ENCODE results near the gene ATP10A.

ATP10A gene

DNA sequence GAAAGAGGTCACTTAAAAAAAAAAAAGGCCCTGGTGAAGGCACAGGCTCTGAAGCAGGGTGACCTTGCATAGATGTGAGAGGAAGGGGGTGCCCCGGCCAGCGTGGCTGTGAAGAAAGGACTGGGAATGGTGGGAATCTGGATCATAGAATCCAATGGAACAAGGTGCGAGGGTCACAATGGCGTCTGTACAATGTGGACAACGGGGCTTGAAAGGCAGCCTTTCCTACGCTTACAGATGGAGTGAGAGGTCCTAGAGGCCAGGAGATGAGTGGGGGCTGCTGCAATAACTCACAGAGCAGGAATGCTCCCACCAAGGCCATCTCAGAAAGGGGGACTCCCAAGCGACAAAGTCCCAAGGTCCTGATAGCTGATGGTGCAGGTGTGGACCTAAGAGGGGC lies 162.2 kb downstream of the ATP10A start:
- Histone ChIP-seq H3K4me1 (ENCODE audit: control insufficient read depth, insufficient read depth, low read length) (no peaks in the 10 kb centered on the region), H3K36me3 (ENCODE audit: control insufficient read depth, insufficient read depth, low read length) (no peaks in the 10 kb centered on the region), H3K9ac (ENCODE audit: low read length) (no peak overlapping the region), H3K4me3 (ENCODE audit: low read length) (no peak overlapping the region), H3K9me3 (ENCODE audit: control insufficient read depth, low read length) (no peaks in the 10 kb centered on the region), H3K27me3 (ENCODE audit: control insufficient read depth, insufficient read depth, low read length) (no peaks in the 10 kb centered on the region)

- H3K36me3 ChIP-seq (ENCODE audit: control insufficient read depth, insufficient read depth, low read length) = no peaks in the 10 kb centered on the region
- no peaks in the 10 kb centered on the region for H3K9me3 ChIP-seq (ENCODE audit: control insufficient read depth, low read length)
- H3K4me1 ChIP-seq (ENCODE audit: control insufficient read depth, insufficient read depth, low read length) = no peaks in the 10 kb centered on the region
- no peak overlapping the region for H3K9ac ChIP-seq (ENCODE audit: low read length)
- H3K27me3 ChIP-seq (ENCODE audit: control insufficient read depth, insufficient read depth, low read length) = no peaks in the 10 kb centered on the region
- H3K4me3 ChIP-seq (ENCODE audit: low read length) = no peak overlapping the region
Measured at GRCh38 chr15:25697586-25697985, 165.5 kb downstream of the ATP10A start.

GRCh38 chr15:25695875-25696760 lies 167.0 kb downstream of the ATP10A start:
- H3K9ac ChIP-seq (ENCODE audit: low read length) = no peak overlapping the region
- H3K9me3 ChIP-seq (ENCODE audit: control insufficient read depth, low read length) = no peaks in the 10 kb centered on the region
- no peak overlapping the region for H3K4me3 ChIP-seq (ENCODE audit: low read length)
- H3K27me3 ChIP-seq (ENCODE audit: control insufficient read depth, insufficient read depth, low read length) = no peaks in the 10 kb centered on the region
- H3K4me1 ChIP-seq (ENCODE audit: control insufficient read depth, insufficient read depth, low read length) = no peaks in the 10 kb centered on the region
- H3K36me3 ChIP-seq (ENCODE audit: control insufficient read depth, insufficient read depth, low read length) = no peaks in the 10 kb centered on the region

- H3K27me3 ChIP-seq (ENCODE audit: control insufficient read depth, insufficient read depth, low read length) = no peaks in the 10 kb centered on the region
- H3K4me3 ChIP-seq (ENCODE audit: low read length) = no peak overlapping the region
- no peaks in the 10 kb centered on the region for H3K36me3 ChIP-seq (ENCODE audit: control insufficient read depth, insufficient read depth, low read length)
- H3K9me3 ChIP-seq (ENCODE audit: control insufficient read depth, low read length) = no peaks in the 10 kb centered on the region
- H3K9ac ChIP-seq (ENCODE audit: low read length) = no peak overlapping the region
- H3K4me1 ChIP-seq (ENCODE audit: control insufficient read depth, insufficient read depth, low read length) = no peaks in the 10 kb centered on the region
Measured at GRCh38 chr15:25694823-25695312, 168.3 kb downstream of the ATP10A start.

DNA sequence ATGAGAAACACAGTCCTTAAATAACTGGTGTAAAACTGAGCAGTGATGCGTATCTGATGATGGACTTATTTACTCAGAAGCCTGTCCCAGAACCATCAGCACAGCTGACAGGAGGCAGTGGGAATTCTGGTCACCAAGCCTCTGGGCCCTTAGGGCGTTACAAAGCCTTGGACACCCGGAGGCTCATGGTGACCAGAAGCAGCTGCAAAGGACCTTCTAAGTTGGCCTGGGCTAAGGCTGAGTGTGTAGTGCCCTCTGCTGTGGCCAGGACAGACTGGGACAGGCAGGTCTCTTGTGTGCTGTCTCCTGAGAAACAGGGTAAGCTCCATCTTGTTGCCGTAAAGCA lies 168.9 kb downstream of the ATP10A start:
- Histone ChIP-seq H3K36me3 (ENCODE audit: control insufficient read depth, insufficient read depth, low read length) (no peaks in the 10 kb centered on the region), H3K4me3 (ENCODE audit: low read length) (no peak overlapping the region), H3K9ac (ENCODE audit: low read length) (no peak overlapping the region), H3K27me3 (ENCODE audit: control insufficient read depth, insufficient read depth, low read length) (no peaks in the 10 kb centered on the region), H3K9me3 (ENCODE audit: control insufficient read depth, low read length) (no peaks in the 10 kb centered on the region), H3K4me1 (ENCODE audit: control insufficient read depth, insufficient read depth, low read length) (no peaks in the 10 kb centered on the region)

DNA sequence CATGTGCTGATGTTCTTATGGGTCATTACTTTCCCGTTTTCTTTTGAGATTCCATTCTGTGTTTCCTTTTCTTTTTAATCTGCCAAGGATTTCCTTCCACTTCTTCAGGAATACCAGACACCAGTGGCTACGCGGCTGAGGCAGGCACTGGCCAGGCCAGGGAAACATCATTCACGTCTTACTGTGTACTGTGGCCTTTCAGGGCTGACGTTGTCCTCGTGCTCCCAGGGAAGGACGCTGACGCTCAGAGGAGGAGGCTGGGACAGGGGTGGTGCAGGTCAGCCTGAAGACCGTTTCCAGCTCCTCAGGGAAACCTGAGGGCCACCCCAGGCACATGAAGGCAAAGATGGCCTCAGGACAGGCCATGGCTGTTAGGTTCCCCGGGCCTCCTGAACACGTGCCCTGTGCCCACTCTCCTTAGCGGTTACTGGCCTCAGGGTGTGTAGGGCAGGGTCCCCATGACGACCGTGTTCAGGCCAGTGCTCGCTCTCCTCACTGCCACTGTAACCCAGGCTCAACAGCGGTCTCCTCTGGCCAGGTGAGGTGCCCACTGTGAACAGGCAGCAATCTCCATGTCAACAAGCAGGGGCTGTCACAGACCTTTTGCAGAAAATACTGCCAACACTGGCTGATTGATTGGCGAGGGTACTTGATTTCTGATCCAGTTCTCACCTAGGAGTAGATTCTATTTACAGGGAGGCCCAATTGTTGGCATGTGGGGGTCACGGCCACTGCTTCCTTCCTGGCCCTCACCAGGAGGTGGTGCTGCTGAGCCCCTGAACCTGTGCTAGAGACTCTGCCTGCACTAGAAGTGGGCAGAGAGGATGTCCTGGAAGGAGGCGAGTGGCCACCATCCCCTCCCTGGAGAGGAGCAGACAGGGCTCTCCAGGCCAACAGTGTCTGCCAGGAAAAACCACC lies 169.5 kb downstream of the ATP10A start:
- no peak overlapping the region for H3K9ac ChIP-seq (ENCODE audit: low read length)
- no peaks in the 10 kb centered on the region for H3K9me3 ChIP-seq (ENCODE audit: control insufficient read depth, low read length)
- no peaks in the 10 kb centered on the region for H3K4me1 ChIP-seq (ENCODE audit: control insufficient read depth, insufficient read depth, low read length)
- no peak overlapping the region for H3K4me3 ChIP-seq (ENCODE audit: low read length)
- no peaks in the 10 kb centered on the region for H3K36me3 ChIP-seq (ENCODE audit: control insufficient read depth, insufficient read depth, low read length)
- H3K27me3 ChIP-seq (ENCODE audit: control insufficient read depth, insufficient read depth, low read length) = no peaks in the 10 kb centered on the region

GRCh38 chr15:25691544-25692430 lies 171.3 kb downstream of the ATP10A start:
- no peak overlapping the region for H3K9ac ChIP-seq (ENCODE audit: low read length)
- no peaks in the 10 kb centered on the region for H3K36me3 ChIP-seq (ENCODE audit: control insufficient read depth, insufficient read depth, low read length)
- H3K4me3 ChIP-seq (ENCODE audit: low read length) = no peak overlapping the region

DNA sequence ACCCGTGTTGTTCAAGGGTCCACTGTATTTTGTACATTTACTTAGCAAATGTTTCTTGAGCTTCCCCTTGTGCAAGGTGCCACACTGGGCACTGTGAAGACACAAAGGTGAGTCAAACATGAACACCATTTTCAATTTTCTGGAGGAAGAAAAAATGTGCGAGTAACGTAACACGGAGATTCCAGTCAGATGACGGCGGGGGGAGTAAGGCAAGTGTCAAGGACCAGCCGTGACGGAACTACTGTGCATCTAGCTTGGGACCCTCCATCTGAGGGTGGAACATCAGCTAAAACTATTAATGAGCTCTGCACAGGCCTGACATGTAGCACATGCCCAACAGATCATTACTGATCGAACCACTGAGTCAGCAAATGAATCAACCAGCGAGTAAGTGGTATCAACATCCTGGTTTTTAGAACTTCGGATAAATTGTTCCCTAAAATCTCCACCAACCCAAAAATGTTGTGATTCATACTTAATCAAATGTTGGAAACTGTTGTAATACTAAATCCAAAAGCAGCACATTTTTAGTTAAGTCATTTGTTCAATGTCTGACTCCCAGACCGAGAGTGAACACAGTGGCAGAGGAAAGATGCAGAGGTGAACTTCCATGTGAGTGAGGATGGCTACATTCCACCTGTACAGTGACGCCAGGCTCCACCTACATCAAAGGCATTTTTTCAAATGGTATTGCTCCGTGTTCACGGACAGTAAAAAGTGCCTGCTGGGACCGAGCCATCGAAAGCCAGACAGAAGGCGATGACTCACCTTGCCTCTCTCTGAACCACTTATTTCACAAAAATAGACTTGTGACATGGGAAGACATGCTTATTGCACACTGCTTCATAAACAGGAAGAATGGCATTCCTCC lies 172.2 kb downstream of the ATP10A start:
- no peaks in the 10 kb centered on the region for H3K36me3 ChIP-seq (ENCODE audit: control insufficient read depth, insufficient read depth, low read length)
- no peaks in the 10 kb centered on the region for H3K4me1 ChIP-seq (ENCODE audit: control insufficient read depth, insufficient read depth, low read length)
- H3K27me3 ChIP-seq (ENCODE audit: control insufficient read depth, insufficient read depth, low read length) = no peaks in the 10 kb centered on the region
- no peaks in the 10 kb centered on the region for H3K9me3 ChIP-seq (ENCODE audit: control insufficient read depth, low read length)
- no peak overlapping the region for H3K4me3 ChIP-seq (ENCODE audit: low read length)
- no peak overlapping the region for H3K9ac ChIP-seq (ENCODE audit: low read length)

More at GRCh38 chr15:25691544-25692430, 171.3 kb downstream of the ATP10A start:
- H3K9me3 ChIP-seq (ENCODE audit: control insufficient read depth, low read length) = no peaks in the 10 kb centered on the region
- no peaks in the 10 kb centered on the region for H3K27me3 ChIP-seq (ENCODE audit: control insufficient read depth, insufficient read depth, low read length)
- H3K4me1 ChIP-seq (ENCODE audit: control insufficient read depth, insufficient read depth, low read length) = no peaks in the 10 kb centered on the region

- H3K9me3 ChIP-seq (ENCODE audit: control insufficient read depth, low read length) = no peaks in the 10 kb centered on the region
- no peaks in the 10 kb centered on the region for H3K27me3 ChIP-seq (ENCODE audit: control insufficient read depth, insufficient read depth, low read length)
- no peak overlapping the region for H3K4me3 ChIP-seq (ENCODE audit: low read length)
- no peaks in the 10 kb centered on the region for H3K36me3 ChIP-seq (ENCODE audit: control insufficient read depth, insufficient read depth, low read length)
- H3K9ac ChIP-seq (ENCODE audit: low read length) = no peak overlapping the region
- peaks cover 5% of the 10 kb centered on the region for H3K4me1 ChIP-seq (ENCODE audit: control insufficient read depth, insufficient read depth, low read length)
Measured at GRCh38 chr15:25689592-25689991, 173.5 kb downstream of the ATP10A start.

DNA sequence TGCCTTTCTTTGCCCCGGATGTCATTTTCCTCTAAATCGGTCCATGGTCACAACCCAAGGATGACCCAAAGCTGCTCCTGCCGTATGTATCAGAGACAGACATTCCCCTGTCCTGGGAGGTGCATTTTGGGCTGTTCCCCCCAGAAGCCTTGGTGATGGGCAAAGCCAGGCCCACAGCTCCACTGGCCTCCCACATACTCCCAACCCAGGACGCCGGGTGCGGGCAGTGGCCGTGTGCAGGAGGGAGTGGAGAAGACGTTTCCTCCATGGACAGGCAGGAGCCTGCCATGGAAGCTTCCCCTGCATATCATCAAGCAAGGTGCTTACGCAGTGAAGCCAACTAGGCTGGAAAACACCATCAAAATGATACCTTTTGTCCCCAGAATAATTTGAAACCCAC lies 175.0 kb downstream of the ATP10A start:
- Histone ChIP-seq H3K36me3 (ENCODE audit: control insufficient read depth, insufficient read depth, low read length) (no peaks in the 10 kb centered on the region), H3K9ac (ENCODE audit: low read length) (no peak overlapping the region), H3K4me1 (ENCODE audit: control insufficient read depth, insufficient read depth, low read length) (peaks cover 9% of the 10 kb centered on the region)

DNA sequence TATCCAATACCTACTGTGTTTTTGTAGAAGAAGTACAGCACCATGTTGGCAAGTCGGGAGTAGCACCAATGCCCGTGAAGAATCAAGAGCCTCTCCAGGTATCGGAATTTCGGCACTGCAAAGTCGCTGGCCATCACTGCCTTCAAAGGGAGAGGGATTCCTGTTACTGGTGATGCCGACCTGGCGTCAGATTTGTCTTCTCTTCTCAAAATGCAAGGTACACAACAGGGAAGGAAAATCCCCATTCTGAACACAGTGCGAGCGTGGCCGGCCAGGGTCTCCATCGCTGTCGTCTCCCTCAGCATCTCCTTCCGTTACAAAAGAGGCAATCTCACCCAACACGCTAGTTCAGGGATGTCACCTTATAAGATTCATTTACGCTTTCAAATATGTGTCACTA lies 175.4 kb downstream of the ATP10A start:
- H3K9me3 ChIP-seq (ENCODE audit: control insufficient read depth, low read length) = no peaks in the 10 kb centered on the region
- peaks cover 9% of the 10 kb centered on the region for H3K4me1 ChIP-seq (ENCODE audit: control insufficient read depth, insufficient read depth, low read length)
- no peak overlapping the region for H3K4me3 ChIP-seq (ENCODE audit: low read length)
- no peak overlapping the region for H3K9ac ChIP-seq (ENCODE audit: low read length)
- no peaks in the 10 kb centered on the region for H3K36me3 ChIP-seq (ENCODE audit: control insufficient read depth, insufficient read depth, low read length)
- no peaks in the 10 kb centered on the region for H3K27me3 ChIP-seq (ENCODE audit: control insufficient read depth, insufficient read depth, low read length)

More for the DNA sequence above, 175.0 kb downstream of the ATP10A start:
- Histone ChIP-seq H3K27me3 (ENCODE audit: control insufficient read depth, insufficient read depth, low read length) (no peaks in the 10 kb centered on the region), H3K9me3 (ENCODE audit: control insufficient read depth, low read length) (no peaks in the 10 kb centered on the region), H3K4me3 (ENCODE audit: low read length) (no peak overlapping the region)

Data from mucosa of stomach (tissue), 1 donor.